OCI-M2 (cell line): ENCODE results near the gene CHSY1.
"Not testable (repeated sequence)": the region's sequence is repeated elsewhere in the genome, so short reads cannot be mapped to it uniquely, and the experiment has no call there.

Experiments used
- DNase-seq: peaks from one replicate; lab custom pipeline; 2025; ENCODE audit not compliant: unreplicated experiment; lab: John Stamatoyannopoulos, UW

CHSY1 gene

GRCh38 chr15:101138086-101138660 is 113.7 kb downstream of the CHSY1 start:
- DNase-seq: no peak

DNA sequence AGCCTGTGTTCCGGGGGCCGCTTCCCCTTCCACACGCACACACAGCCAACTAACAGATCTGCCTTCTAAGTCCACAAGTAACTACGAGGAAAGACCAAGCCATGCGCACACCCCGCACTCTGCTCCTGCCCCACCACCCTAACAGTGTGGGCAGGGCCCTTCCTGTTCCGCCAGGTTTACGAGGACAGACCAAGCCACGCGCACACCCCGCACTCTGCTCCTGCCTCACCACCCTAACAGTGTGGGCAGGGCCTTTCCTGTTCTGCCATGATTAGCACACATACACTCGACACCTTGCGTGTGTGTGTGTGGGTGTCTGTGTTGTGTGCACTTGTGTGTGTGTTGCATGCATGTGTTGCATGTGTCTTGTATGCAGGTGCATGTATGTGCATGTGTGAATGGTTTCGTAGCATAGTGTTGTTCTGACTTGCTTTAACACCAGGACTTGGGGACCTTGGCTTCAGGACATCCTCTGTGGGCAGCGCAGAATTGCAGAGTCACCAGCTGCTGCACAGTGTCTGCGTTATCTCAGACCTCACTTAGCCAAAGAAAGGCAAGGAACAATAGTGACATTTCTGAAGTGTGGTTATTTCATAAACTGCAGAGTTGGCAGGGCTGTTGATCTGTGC is 114.4 kb downstream of the CHSY1 start:
- DNase-seq: no peak

DNA sequence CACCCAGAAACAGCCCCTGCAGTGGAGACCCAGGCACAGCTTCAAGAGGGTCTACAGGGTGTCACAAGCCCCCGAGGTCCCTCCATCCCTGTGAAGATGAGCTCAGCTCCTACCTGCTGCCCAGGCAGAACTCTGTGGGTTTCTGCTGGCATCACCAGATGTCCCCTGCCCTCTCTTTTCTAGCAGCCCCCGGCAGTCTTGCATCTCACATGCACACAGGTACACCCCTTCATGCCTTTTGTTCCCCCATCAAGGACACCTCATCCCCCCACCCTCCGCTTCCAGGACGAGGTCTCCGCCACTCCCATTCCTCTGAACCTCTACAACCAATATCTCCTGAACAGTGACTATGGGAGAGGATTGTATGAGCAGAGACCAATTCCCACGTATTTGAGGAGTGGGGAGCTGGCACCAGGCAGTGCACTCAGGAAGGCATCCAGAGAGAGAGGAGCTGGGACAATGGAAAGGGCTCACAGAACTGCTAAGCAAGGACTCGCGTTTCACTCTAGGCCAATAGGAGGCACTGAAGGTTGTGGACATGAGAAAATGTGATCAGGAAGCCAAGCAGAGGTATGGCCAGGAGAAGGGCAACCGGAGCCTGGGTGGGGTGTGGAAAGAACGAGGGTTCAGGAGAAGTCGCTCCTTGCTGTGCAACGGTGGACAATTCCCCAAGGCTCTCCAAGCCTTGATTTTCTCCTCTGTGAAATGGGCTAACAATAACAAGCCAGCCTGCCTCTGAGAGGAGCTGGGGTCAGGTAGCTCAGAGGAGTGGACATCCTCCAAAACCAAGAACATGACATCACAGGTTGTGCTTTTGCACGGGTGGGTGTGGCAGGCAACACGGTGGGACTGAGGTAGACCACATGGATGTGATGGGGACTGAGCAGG is 115.2 kb downstream of the CHSY1 start:
- no peak for DNase-seq

DNA sequence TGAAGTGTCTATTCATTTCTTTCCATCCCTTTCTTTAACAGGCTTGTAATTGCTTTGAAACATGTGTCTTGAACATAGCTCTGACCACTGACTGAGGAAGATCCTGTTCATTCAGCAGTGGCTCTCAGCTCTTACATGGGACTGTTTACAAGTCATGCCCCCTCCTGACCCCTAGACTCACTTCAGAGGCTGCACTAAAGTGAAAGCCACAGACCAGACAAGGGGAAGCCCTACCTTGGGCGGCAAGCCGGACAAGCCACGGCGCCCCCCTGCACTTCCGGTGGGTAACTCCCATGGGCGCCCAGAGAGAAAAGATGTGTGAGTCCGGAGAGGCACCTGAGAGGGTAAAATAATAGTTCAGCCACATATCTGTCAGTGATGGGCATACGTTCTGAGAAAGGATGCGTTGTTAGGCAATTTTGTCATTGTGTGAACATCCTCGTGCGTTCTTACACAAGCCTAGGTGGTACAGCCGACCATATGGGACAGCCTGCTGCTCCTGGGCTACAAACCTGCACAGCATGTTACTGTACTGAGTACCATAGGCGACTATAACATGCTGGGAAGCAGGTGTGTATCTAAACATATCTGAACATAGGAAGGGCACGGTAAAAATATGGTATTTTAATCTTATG is 116.2 kb downstream of the CHSY1 start:
- DNase-seq: no peak

- DNase-seq: no peak
Observed at GRCh38 chr15:101134780-101135179, 117.1 kb downstream of the CHSY1 start.

GRCh38 chr15:101133751-101134261 is 118.0 kb downstream of the CHSY1 start:
- DNase-seq: no peak

GRCh38 chr15:101133181-101133460 is 118.7 kb downstream of the CHSY1 start:
- DNase-seq: no peak

DNA sequence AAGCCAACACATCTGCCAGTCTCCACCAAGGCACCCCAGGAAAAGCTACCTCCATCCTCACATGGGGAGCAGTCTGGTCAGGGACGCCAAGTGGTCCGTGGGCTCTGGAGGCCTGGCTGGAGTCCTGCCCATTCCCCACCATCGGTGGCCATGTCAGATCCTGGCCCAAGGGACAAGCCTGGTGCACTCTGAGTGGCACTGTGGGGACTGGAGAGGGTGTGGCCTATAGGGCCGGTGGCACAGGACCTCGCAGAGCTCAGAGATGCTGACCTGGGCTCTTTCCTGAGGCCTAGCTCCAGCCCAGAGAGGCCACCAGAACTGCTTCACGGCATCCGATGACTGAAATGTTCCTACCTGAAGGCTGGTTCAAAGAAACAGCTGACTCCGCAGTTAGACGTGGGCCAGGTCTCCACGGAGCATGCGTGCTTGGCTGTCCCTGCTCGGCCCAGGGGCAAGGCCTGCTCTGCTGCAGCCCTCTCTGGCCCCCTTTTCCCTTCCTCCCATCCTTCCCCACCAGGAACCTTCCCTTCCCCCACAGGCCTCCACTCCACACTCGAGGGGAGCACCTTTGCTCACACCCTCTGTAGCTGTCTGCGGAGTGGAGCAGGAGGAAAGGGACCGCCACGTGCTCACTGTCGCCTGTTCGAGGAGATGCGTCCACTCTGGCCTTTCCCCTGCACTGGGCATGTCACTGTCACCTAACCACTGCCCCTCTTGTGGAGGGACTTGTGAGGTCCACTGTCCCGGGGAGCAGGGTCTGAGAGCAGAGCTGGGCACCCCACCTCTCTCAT is 119.3 kb downstream of the CHSY1 start:
- no peak for DNase-seq

GRCh38 chr15:101131489-101132389 is 120.1 kb downstream of the CHSY1 start:
- no peak for DNase-seq

- DNase-seq: no peak
Observed at GRCh38 chr15:101129851-101130380, 121.9 kb downstream of the CHSY1 start.

DNA sequence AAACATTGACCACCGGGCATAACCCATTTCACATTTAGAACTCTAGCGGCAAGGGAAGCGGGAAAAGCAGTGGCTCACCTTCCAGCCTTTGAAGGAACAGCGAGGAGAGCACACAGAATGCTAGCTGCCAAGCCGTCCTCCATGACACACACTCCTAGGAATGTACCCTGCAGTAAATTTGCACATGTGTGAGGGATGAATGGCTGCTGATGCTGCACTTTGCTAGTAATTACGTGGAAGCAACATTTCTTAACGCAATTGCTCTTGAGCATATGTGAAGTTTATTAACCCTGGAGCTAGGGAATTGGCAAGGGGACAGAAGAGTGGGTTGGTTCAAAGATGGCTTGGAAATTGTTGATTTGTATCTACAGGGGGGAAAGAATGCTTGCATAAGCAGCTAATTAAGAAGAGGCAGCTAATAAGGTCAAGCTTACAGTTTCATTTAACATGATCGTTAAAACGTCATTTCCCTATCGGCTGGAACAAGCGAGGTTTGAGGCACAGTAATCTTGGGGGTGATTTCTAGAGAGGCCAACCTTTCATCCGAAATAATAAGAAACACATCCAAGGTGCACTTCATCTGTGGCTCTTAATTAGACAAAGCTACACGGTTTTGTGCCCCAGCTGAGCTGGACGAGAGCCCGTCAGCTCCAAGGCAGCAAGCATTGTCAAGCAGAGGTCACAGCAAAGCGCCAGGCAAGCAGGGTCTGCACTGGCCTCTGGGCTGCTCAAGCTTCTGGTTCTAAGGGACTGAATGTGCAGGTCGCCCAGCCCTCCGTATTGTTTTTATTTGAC is 123.4 kb downstream of the CHSY1 start:
- DNase-seq: no peak

DNA sequence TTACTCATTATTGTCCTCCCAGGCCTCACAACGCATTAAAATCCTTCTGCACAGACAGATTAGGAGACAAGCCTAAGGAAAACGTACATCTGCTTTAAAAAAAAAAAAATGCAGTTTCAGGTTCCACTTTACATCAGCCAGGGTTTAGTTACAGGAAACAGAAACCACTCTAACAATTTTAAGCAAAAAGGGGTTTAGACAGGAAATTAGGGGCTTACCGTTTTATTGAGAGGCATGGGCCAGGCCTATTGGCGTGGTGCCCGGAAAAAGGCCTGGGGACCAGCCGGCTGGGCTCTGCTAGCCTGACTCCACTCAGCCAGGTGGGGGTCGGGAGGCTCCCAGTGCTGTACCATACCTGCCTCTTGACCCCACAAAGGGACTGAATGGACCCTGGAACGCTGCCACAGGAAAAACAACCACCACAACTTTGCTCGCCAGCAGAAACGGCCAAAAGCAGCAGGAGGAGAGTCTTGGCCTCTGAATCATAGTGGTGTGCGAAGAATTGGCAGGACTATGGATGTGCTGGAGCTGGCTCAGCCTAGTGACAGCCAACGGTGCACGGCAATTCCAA is 124.3 kb downstream of the CHSY1 start:
- DNase-seq: no peak

DNA sequence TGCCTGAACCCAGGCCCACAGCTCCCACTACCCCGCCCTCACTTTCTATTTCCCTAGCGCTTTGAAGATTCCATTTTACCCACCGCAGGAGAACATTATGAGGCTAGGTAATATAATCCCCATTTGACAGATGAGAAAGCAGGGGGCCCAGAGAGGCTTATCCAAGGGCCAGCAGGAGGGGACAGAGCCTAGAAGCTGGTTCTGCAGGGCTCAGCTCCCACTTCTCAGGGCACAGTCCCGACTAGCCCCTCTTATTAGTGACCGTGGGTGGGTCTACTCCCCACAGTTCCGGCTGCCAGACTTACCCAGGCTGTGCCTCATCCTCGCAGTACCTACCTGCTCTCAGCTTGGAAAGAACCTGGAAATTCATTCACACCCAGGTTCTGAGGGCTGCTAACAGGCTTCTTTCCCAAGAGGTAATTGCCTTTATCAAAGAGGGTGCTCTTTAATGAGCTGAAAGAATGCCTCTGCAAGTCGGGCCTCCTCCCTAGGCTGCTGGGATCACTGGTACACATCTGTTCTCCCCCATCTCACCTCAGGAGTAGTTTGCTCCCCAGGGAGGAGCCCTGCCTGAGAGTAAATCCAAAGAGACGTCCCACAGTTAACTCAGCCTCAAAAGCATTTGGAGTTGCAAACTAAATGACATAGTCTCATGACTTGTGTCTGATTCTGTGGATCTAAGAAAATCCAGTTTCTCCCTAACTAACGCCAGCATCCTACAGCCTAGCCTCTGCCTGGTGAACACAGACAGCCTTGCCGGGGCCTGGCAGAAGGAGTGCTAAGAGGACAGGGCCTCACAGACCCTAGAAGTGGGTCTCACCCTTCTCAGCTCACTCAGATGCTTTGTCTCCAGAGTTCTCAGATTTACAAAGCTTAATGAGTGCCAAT is 125.0 kb downstream of the CHSY1 start:
- no peak for DNase-seq

DNA sequence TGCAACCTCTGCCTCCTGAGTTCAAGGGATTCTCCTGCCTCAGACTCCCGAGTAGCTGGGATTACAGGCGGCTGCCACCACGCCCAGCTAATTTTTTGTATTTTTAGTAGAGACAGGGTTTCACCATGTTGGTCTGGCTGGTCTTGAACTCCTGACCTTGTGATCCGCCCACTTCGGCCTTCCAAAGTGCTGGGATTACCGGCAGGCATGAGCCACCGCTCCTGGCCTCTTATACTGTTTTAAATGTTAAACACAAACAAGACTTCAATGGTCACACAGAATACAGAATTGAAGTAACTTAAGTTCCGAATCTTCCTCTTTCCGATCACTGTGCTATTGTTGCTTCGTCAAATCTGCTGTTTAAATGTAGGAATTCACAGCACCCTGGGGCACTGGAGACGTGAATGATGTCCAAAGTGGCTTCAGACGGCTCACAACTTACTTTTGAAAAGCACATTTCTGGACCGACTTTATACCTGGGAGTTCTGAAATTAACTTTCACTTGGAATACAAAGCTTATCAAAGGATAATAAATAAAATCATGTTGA is 125.9 kb downstream of the CHSY1 start:
- not testable (repeated sequence) for DNase-seq
